ENCODE data around the gene DNMBP.

The DNMBP gene

GRCh38 chr10:99851825-99852224 is 157.9 kb downstream of the DNMBP start:
- H3K4me3 ChIP-seq (ENCODE audit: low read depth, low read length): no peak overlapping the region
- no peak for TF ChIP-seq CTCF (IDR thresholded peaks at IDR 0.05; ENCODE audit: low read depth, low read length)

- H3K4me3 ChIP-seq (ENCODE audit: low read depth, low read length): no peak overlapping the region
- no peak for TF ChIP-seq CTCF (IDR thresholded peaks at IDR 0.05; ENCODE audit: low read depth, low read length)
These were observed 158.9 kb downstream of the DNMBP start for GRCh38 chr10:99850767-99851340.

GRCh38 chr10:99850021-99850766 is 159.6 kb downstream of the DNMBP start:
- no peak for TF ChIP-seq CTCF (IDR thresholded peaks at IDR 0.05; ENCODE audit: low read depth, low read length)
- no peak overlapping the region for H3K4me3 ChIP-seq (ENCODE audit: low read depth, low read length)

GRCh38 chr10:99849536-99849935 is 160.2 kb downstream of the DNMBP start:
- no peak for TF ChIP-seq CTCF (IDR thresholded peaks at IDR 0.05; ENCODE audit: low read depth, low read length)
- H3K4me3 ChIP-seq (ENCODE audit: low read depth, low read length): no peak overlapping the region

GRCh38 chr10:99849057-99849456 is 160.7 kb downstream of the DNMBP start:
- TF ChIP-seq CTCF (IDR thresholded peaks at IDR 0.05; ENCODE audit: low read depth, low read length): no peak
- H3K4me3 ChIP-seq (ENCODE audit: low read depth, low read length): no peak overlapping the region

- H3K4me3 ChIP-seq (ENCODE audit: low read depth, low read length): no peak overlapping the region
These were observed 163.8 kb downstream of the DNMBP start for GRCh38 chr10:99845837-99846382.

More at GRCh38 chr10:99845837-99846382, 163.8 kb downstream of the DNMBP start:
- TF ChIP-seq CTCF (IDR thresholded peaks at IDR 0.05; ENCODE audit: low read depth, low read length): peak; percentile 60
